A549 (cell line): ENCODE results near the gene SHISA6. TPM values are rescaled to one million over a fixed set of nuclear protein-coding genes. Genes with fewer than 3 reads are reported as not detected.

Source experiments
- ATAC-seq, 2 experiments: fragments of 200-7000 bp in 1 of 2; fragments of >200 bp in 1 of 2; cut with Nextera tagmentation in 1 of 2; cut with Tn5 transposase in 1 of 2; 3 replicates each; pipeline versions ENCODE4 v1.8.0 to v1.9.1; 2018 to 2020; ENCODE audit warnings: mild to moderate bottlenecking in 1 of 2, moderate library complexity in 1 of 2
- CTCF ChIA-PET: fragments of 300-600 bp; sonication (Branson Sonifier 250); formaldehyde crosslinking; extraction: SDS; loops from one replicate; lab custom pipeline; 2021; ENCODE audit warnings: antibody characterized with exemption, inconsistent platforms; lab: Yijun Ruan, JAX
- POLR2A ChIA-PET: fragments of 350-600 bp; formaldehyde crosslinking; extraction: SDS; loops from one replicate; lab custom pipeline; 2021; ENCODE audit warnings: antibody characterized with exemption, inconsistent platforms; lab: Yijun Ruan, JAX
- DNase-seq, 2 experiments: peaks; one replicate each; pipeline versions ENCODE4 v3.0.0 to v3.0.0-alpha.2; 2011 to 2016; ENCODE audit warnings: low read depth in 1 of 2, low spot score in 1 of 2
- FAIRE-seq: peaks from 2 replicates; lab custom pipeline; 2011; peaks lifted over from hg19 to GRCh38; lab: Jason Lieb, UNC
- H3K27ac ChIP-seq, 2 experiments: fragments of >200 bp; sonication (Bioruptor Twin); formaldehyde crosslinking; 3 replicates each; pipeline ENCODE4 v1.5.1; 2016 to 2017
- H3K4me1 ChIP-seq: fragments of >200 bp; sonication (Bioruptor Twin); formaldehyde crosslinking; 3 replicates; pipeline ENCODE4 v1.6.1; 2016
- H3K4me2 ChIP-seq: fragments of >200 bp; sonication (Bioruptor Twin); formaldehyde crosslinking; 3 replicates; pipeline ENCODE4 v1.6.1; 2016
- H3K4me3 ChIP-seq: fragments of >200 bp; sonication (Bioruptor Twin); formaldehyde crosslinking; 3 replicates; pipeline ENCODE4 v1.5.1; 2016
- H3K9me3 ChIP-seq: fragments of >200 bp; sonication (Bioruptor Twin); formaldehyde crosslinking; 3 replicates; pipeline ENCODE4 v1.6.1; 2016
- HEYL ChIP-seq: fragments of 250-450 bp; sonication (Bioruptor Pico); IDR thresholded peaks from 2 replicates; pipeline ENCODE4 v1.8.0; 2021; ENCODE audit warnings: mild to moderate bottlenecking, moderate library complexity
- HMGXB4 ChIP-seq: fragments of 250-450 bp; sonication (Bioruptor Pico); IDR thresholded peaks from 2 replicates; pipeline ENCODE4 v1.5.0; 2021; ENCODE audit warnings: mild to moderate bottlenecking, moderate library complexity, borderline replicate concordance
- HOXB13 ChIP-seq: fragments of 250-450 bp; sonication (Bioruptor Pico); IDR thresholded peaks from 2 replicates; pipeline ENCODE4 v1.5.0; 2020; ENCODE audit warnings: low read depth, mild to moderate bottlenecking, moderate library complexity
- NPAS2 ChIP-seq: fragments of 250-450 bp; sonication (Bioruptor Pico); IDR thresholded peaks from 2 replicates; pipeline ENCODE4 v1.8.0; 2022; ENCODE audit warnings: mild to moderate bottlenecking, moderate library complexity, borderline replicate concordance
- NR3C1 ChIP-seq: fragments of >200 bp; sonication (Bioruptor Twin); formaldehyde crosslinking; IDR thresholded peaks from 3 replicates; pipeline ENCODE4 v1.6.1; 2017
- PBX3 ChIP-seq: IDR thresholded peaks from 2 replicates; pipeline ENCODE4 v1.6.1; 2012
- RAD21 ChIP-seq, 2 experiments: fragments of >200 bp in 1 of 2; sonication (Bioruptor Twin) in 1 of 2; formaldehyde crosslinking in 1 of 2; IDR thresholded peaks in 1 of 2; conservative IDR thresholded peaks in 1 of 2; 2 replicates in 1 of 2; 3 replicates in 1 of 2; pipeline ENCODE4 v1.6.1; 2012 to 2018; ENCODE audit warnings: inconsistent platforms in 1 of 2
- RCOR1 ChIP-seq: fragments of 150-350 bp; IDR thresholded peaks from 2 replicates; pipeline ENCODE4 v1.6.1; 2014; ENCODE audit warnings: antibody characterized with exemption, low read length, low read depth
- REST ChIP-seq: fragments of 200-600 bp; sonication (generic); IDR thresholded peaks from 2 replicates; pipeline ENCODE4 v1.6.1; 2016; ENCODE audit warnings: antibody characterized with exemption, mild to moderate bottlenecking, moderate library complexity
- TP53 ChIP-seq: fragments of 250-450 bp; sonication (Bioruptor Pico); IDR thresholded peaks from 2 replicates; pipeline ENCODE4 v1.5.0; 2021; ENCODE audit warnings: mild to moderate bottlenecking, moderate library complexity
- USF2 ChIP-seq: fragments of 450-650 bp; IDR thresholded peaks from 2 replicates; pipeline ENCODE4 v1.6.1; 2014; ENCODE audit warnings: antibody characterized with exemption
- WGBS: methylation state at CpG from one replicate; pipeline ENCODE4 v1.1.6; 2017; ENCODE audit errors: missing lambda C conversion rate; 5-methylcytosine and 5-hydroxymethylcytosine counted together
- polyA plus RNA-seq, 4 experiments: library from polyadenylated mRNA; depleted of rRNA in 3 of 4; stranded (reverse); fragments of >200 nt; fragmentation: RNase III in 1 of 4; extraction: RNeasy Plus Mini Kit Qiagen cat#74134 plus additional on column Dnase treatment in 1 of 4; gene quantifications; 2 replicates in 3 of 4; 3 replicates in 1 of 4; pipeline ENCODE4 v1.2.3, GENCODE V29; 2011 to 2017

The SHISA6 gene
- polyA plus RNA-seq, 2 of the 4 experiments (the other 2 are of a cell fraction) = not detected

- WGBS = 2% methylated on average over 2 of the region's 2 CpGs
These were observed 87.8 kb downstream of the SHISA6 start for GRCh38 chr17:11328770-11329169.

GRCh38 chr17:11330006-11330405 is 89.0 kb downstream of the SHISA6 start:
- WGBS = 11% methylated on average over 4 of the region's 4 CpGs
- no peak for DNase-seq
- ATAC-seq = no peak
- no peak overlapping the region for H3K27ac ChIP-seq
- no peak for FAIRE-seq
- no peaks in the 10 kb centered on the region for H3K4me1 ChIP-seq
- H3K4me2 ChIP-seq = no peak overlapping the region
- POLR2A ChIA-PET = no interaction called here
- no peak overlapping the region for H3K4me3 ChIP-seq
- TF ChIP-seq USF2 (peak; percentile 26; the same call in 1 of the 2 replicates), PBX3 (no peak)
- TF ChIP-seq, all 56 proteins: peak for 1
- no peaks in the 10 kb centered on the region; the same call in 2 of the 3 replicates for H3K9me3 ChIP-seq
- CTCF ChIA-PET = no interaction called here

More at GRCh38 chr17:11328770-11329169, 87.8 kb downstream of the SHISA6 start:
- no peak overlapping the region for H3K27ac ChIP-seq
- H3K9me3 ChIP-seq = no peaks in the 10 kb centered on the region; the same call in 2 of the 3 replicates
- ATAC-seq = no peak
- TF ChIP-seq REST = no peak
- TF ChIP-seq HMGXB4 (CRISPR knock-in tag) = no peak
- TF ChIP-seq NPAS2 (CRISPR knock-in tag) = no peak
- no peak for TF ChIP-seq NR3C1
- no peak for TF ChIP-seq RCOR1
- TF ChIP-seq RAD21 (conservative IDR thresholded peaks at IDR 0.05 in 1 of 2, IDR thresholded peaks at IDR 0.05 in 1 of 2) = no peak
- TF ChIP-seq HOXB13 (CRISPR knock-in tag) = no peak
- ChIA-PET CTCF (interaction anchor here (0.6 kb wide), 1 partner anchor 327 kb away, joined by 3 read pairs; no protein-coding TSS in a partner anchor), POLR2A (no interaction called here)
- no peak for DNase-seq
- H3K4me3 ChIP-seq = no peak overlapping the region
- no peak overlapping the region for H3K4me2 ChIP-seq
- FAIRE-seq = no peak
- no peaks in the 10 kb centered on the region for H3K4me1 ChIP-seq

GRCh38 chr17:11330826-11331225 is 89.8 kb downstream of the SHISA6 start:
- H3K27ac ChIP-seq = no peak overlapping the region
- no peak overlapping the region for H3K4me3 ChIP-seq
- no peak for TF ChIP-seq TP53 (CRISPR knock-in tag)
- no peak for TF ChIP-seq HEYL (CRISPR knock-in tag)
- ATAC-seq = no peak
- 2% methylated on average over 8 of the region's 8 CpGs for WGBS
- no peak overlapping the region for H3K4me2 ChIP-seq
- H3K4me1 ChIP-seq = no peaks in the 10 kb centered on the region
- CTCF ChIA-PET = no interaction called here
- DNase-seq = no peak
- FAIRE-seq = no peak
- no peaks in the 10 kb centered on the region for H3K9me3 ChIP-seq
- POLR2A ChIA-PET = no interaction called here
